Endothelial cell (in vitro differentiated cells): Measurements from ENCODE around the gene METAP2. TPM values are rescaled to one million over a fixed set of nuclear protein-coding genes. Genes with fewer than 3 reads are reported as not detected.

Experiments used
- DNase-seq: peaks from one replicate; pipeline ENCODE4 v3.0.0; 2021; ENCODE audit warnings: low spot score
- H3K27ac Mint-ChIP-seq: one replicate; pipeline ENCODE4 v1.8.0; 2021; ENCODE audit warnings: mixed read lengths, inconsistent platforms; ENCODE audit not compliant: unreplicated experiment
- H3K27me3 Mint-ChIP-seq: one replicate; pipeline ENCODE4 v1.8.0; 2021; ENCODE audit warnings: mild to moderate bottlenecking, moderate library complexity, mixed read lengths, inconsistent platforms; ENCODE audit not compliant: unreplicated experiment
- H3K36me3 Mint-ChIP-seq: one replicate; pipeline ENCODE4 v1.8.0; 2021; ENCODE audit warnings: mild to moderate bottlenecking, low read depth, mixed read lengths, inconsistent platforms; ENCODE audit not compliant: unreplicated experiment
- H3K4me1 Mint-ChIP-seq: one replicate; pipeline ENCODE4 v1.8.0; 2021; ENCODE audit warnings: mild to moderate bottlenecking, mixed read lengths, inconsistent platforms; ENCODE audit not compliant: unreplicated experiment
- H3K4me3 Mint-ChIP-seq: one replicate; pipeline ENCODE4 v1.8.0; 2021; ENCODE audit warnings: mild to moderate bottlenecking, mixed read lengths, inconsistent platforms; ENCODE audit not compliant: unreplicated experiment
- H3K9me3 Mint-ChIP-seq: one replicate; pipeline ENCODE4 v1.8.0; 2021; ENCODE audit warnings: mixed read lengths, inconsistent platforms; ENCODE audit not compliant: unreplicated experiment
- CTCF ChIP-seq: fragments of 200-600 bp; sonication (generic); IDR thresholded peaks from one replicate; pipeline ENCODE4 v1.5.0; 2021; ENCODE audit warnings: antibody characterized with exemption; ENCODE audit not compliant: unreplicated experiment
- total RNA-seq: library from RNA; stranded (reverse); fragmentation: NEBNext Ultra II Directional; extraction: Animal tissue kit (Norgen Biotek cat#: 25700); gene quantifications from one replicate; pipeline ENCODE4 v1.2.1, GENCODE V29; 2021; ENCODE audit not compliant: unreplicated experiment

The METAP2 gene
- total RNA-seq, 1 donor from 2014 or later: 69.6 TPM

GRCh38 chr12:95506707-95507523, 33.0 kb downstream of the METAP2 start:
- Mint-ChIP-seq H3K4me3 (no peak overlapping the region), H3K4me1 (peaks cover 20% of the 10 kb centered on the region), H3K9me3 (no peaks in the 10 kb centered on the region), H3K27ac (no peak overlapping the region), H3K36me3 (peaks cover 15% of the 10 kb centered on the region), H3K27me3 (no peaks in the 10 kb centered on the region)
- no peak for DNase-seq
- no peak for TF ChIP-seq CTCF

- no peak for DNase-seq
- H3K27me3 Mint-ChIP-seq: no peaks in the 10 kb centered on the region
- no peak for TF ChIP-seq CTCF
- H3K9me3 Mint-ChIP-seq: no peaks in the 10 kb centered on the region
- H3K27ac Mint-ChIP-seq: no peak overlapping the region
- peaks cover 23% of the 10 kb centered on the region for H3K36me3 Mint-ChIP-seq
- peaks cover 9% of the 10 kb centered on the region for H3K4me1 Mint-ChIP-seq
- no peak overlapping the region for H3K4me3 Mint-ChIP-seq
These were observed 35.3 kb downstream of the METAP2 start for GRCh38 chr12:95509300-95509699.

GRCh38 chr12:95511977-95512376, 38.0 kb downstream of the METAP2 start:
- no peak for DNase-seq
- Mint-ChIP-seq H3K27me3 (no peaks in the 10 kb centered on the region), H3K27ac (no peak overlapping the region), H3K4me1 (no peaks in the 10 kb centered on the region), H3K36me3 (peaks cover 19% of the 10 kb centered on the region), H3K9me3 (no peaks in the 10 kb centered on the region), H3K4me3 (no peak overlapping the region)
- no peak for TF ChIP-seq CTCF

GRCh38 chr12:95513599-95513998, 39.6 kb downstream of the METAP2 start:
- Mint-ChIP-seq H3K4me1 (no peaks in the 10 kb centered on the region), H3K27ac (no peak overlapping the region), H3K9me3 (no peaks in the 10 kb centered on the region), H3K4me3 (no peak overlapping the region), H3K27me3 (no peaks in the 10 kb centered on the region), H3K36me3 (peaks cover 19% of the 10 kb centered on the region)
- no peak for DNase-seq
- no peak for TF ChIP-seq CTCF

GRCh38 chr12:95515197-95515596, 41.2 kb downstream of the METAP2 start:
- no peak for DNase-seq
- Mint-ChIP-seq H3K36me3 (peaks cover 17% of the 10 kb centered on the region), H3K9me3 (no peaks in the 10 kb centered on the region), H3K27me3 (no peaks in the 10 kb centered on the region), H3K4me3 (no peak overlapping the region), H3K27ac (no peak overlapping the region), H3K4me1 (no peaks in the 10 kb centered on the region)
- TF ChIP-seq CTCF: no peak
